Memory B cell (primary cell): ENCODE results near the gene CD151.
A peak's percentile ranks its signal among the peaks of the same experiment; 100 is the strongest.

Experiments used
- ATAC-seq: fragments of 150-1000 bp; cut with Tn5 transposase; 2 replicates; pipeline ENCODE4 v1.10.0; 2021; ENCODE audit warnings: low read depth, mild to moderate bottlenecking, moderate library complexity
- DNase-seq, 2 donors: peaks; one replicate each; pipeline ENCODE4 v3.0.0; 2022; ENCODE audit warnings: low spot score in 2 of 2
- H3K27ac Mint-ChIP-seq: one replicate; pipeline ENCODE4 v1.8.0; 2022; ENCODE audit warnings: mild to moderate bottlenecking, moderate library complexity, mixed read lengths
- H3K27me3 Mint-ChIP-seq: one replicate; pipeline ENCODE4 v1.8.0; 2022; ENCODE audit warnings: mixed read lengths
- H3K36me3 Mint-ChIP-seq: one replicate; pipeline ENCODE4 v1.8.0; 2022; ENCODE audit warnings: mild to moderate bottlenecking, mixed read lengths
- H3K4me1 Mint-ChIP-seq: one replicate; pipeline ENCODE4 v1.8.0; 2022; ENCODE audit warnings: mixed read lengths
- H3K4me3 Mint-ChIP-seq: one replicate; pipeline ENCODE4 v1.8.0; 2022; ENCODE audit warnings: mild to moderate bottlenecking, moderate library complexity, mixed read lengths
- H3K9me3 Mint-ChIP-seq: one replicate; pipeline ENCODE4 v1.8.0; 2022; ENCODE audit warnings: mixed read lengths

The CD151 gene

GRCh38 chr11:802693-803466, 29.9 kb upstream of the CD151 start:
- peaks cover 2% of the 10 kb centered on the region for H3K36me3 Mint-ChIP-seq
- peak overlapping the region; percentile 11 for H3K4me3 Mint-ChIP-seq
- no peak for ATAC-seq
- H3K9me3 Mint-ChIP-seq, result no peaks in the 10 kb centered on the region
- H3K27me3 Mint-ChIP-seq, result no peaks in the 10 kb centered on the region
- peaks cover 12% of the 10 kb centered on the region for H3K4me1 Mint-ChIP-seq
- no peak for DNase-seq
- no peak overlapping the region for H3K27ac Mint-ChIP-seq

- peaks cover 2% of the 10 kb centered on the region for H3K36me3 Mint-ChIP-seq
- peaks cover 13% of the 10 kb centered on the region for H3K4me1 Mint-ChIP-seq
- H3K27ac Mint-ChIP-seq, result no peak overlapping the region
- peak overlapping the region; percentile 79 for H3K4me3 Mint-ChIP-seq
- no peak for ATAC-seq
- DNase-seq, result no peak
- no peaks in the 10 kb centered on the region for H3K27me3 Mint-ChIP-seq
- no peaks in the 10 kb centered on the region for H3K9me3 Mint-ChIP-seq
These were observed 29.3 kb upstream of the CD151 start for GRCh38 chr11:803467-803742.

- Mint-ChIP-seq H3K9me3 (no peaks in the 10 kb centered on the region), H3K36me3 (peaks cover 2% of the 10 kb centered on the region), H3K4me1 (peaks cover 15% of the 10 kb centered on the region), H3K4me3 (peak overlapping the region; percentile 79), H3K27me3 (no peaks in the 10 kb centered on the region), H3K27ac (peak overlapping the region; percentile 62)
- DNase-seq (no peak), ATAC-seq (no peak)
These were observed 28.8 kb upstream of the CD151 start for GRCh38 chr11:803770-804598.

- Mint-ChIP-seq H3K4me3 (peak overlapping the region; percentile 79), H3K9me3 (no peaks in the 10 kb centered on the region), H3K4me1 (peaks cover 16% of the 10 kb centered on the region), H3K27ac (peak overlapping the region; percentile 62), H3K36me3 (peaks cover 2% of the 10 kb centered on the region), H3K27me3 (no peaks in the 10 kb centered on the region)
- ATAC-seq, result no peak
- no peak for DNase-seq
These were observed 28.2 kb upstream of the CD151 start for GRCh38 chr11:804599-804964.

GRCh38 chr11:808427-809286, 24.1 kb upstream of the CD151 start:
- ATAC-seq (no peak), DNase-seq (no peak)
- peaks cover 21% of the 10 kb centered on the region for H3K4me1 Mint-ChIP-seq
- H3K36me3 Mint-ChIP-seq, result peaks cover 5% of the 10 kb centered on the region
- H3K27me3 Mint-ChIP-seq, result no peaks in the 10 kb centered on the region
- peak overlapping the region; percentile 94 for H3K4me3 Mint-ChIP-seq
- peak overlapping the region; percentile 96 for H3K27ac Mint-ChIP-seq
- H3K9me3 Mint-ChIP-seq, result no peaks in the 10 kb centered on the region

- no peaks in the 10 kb centered on the region for H3K9me3 Mint-ChIP-seq
- H3K36me3 Mint-ChIP-seq, result peaks cover 8% of the 10 kb centered on the region
- H3K4me1 Mint-ChIP-seq, result peaks cover 20% of the 10 kb centered on the region
- H3K27ac Mint-ChIP-seq, result peak within 1 kb of the TSS; percentile 96
- DNase-seq, result peak; percentile 96 to 99
- no peaks in the 10 kb centered on the region for H3K27me3 Mint-ChIP-seq
- peak within 1 kb of the TSS; percentile 94 for H3K4me3 Mint-ChIP-seq
- ATAC-seq, result peak; percentile 82
These were observed 23.3 kb upstream of the CD151 start, which contains the start of gene RPLP2 for GRCh38 chr11:809287-810039. RPLP2 (plus strand) TSS chr11:809967; CDS start chr11:810235, 268 bp downstream.

- Mint-ChIP-seq H3K27me3 (no peaks in the 10 kb centered on the region), H3K36me3 (peaks cover 8% of the 10 kb centered on the region), H3K9me3 (no peaks in the 10 kb centered on the region), H3K4me3 (peak overlapping the region; percentile 94), H3K27ac (peak overlapping the region; percentile 96), H3K4me1 (peaks cover 18% of the 10 kb centered on the region)
- peak; percentile 13 for ATAC-seq
- no peak for DNase-seq
These were observed 22.6 kb upstream of the CD151 start for GRCh38 chr11:810040-810567.

- Mint-ChIP-seq H3K4me3 (peak overlapping the region; percentile 94), H3K4me1 (peaks cover 13% of the 10 kb centered on the region), H3K27me3 (no peaks in the 10 kb centered on the region), H3K9me3 (no peaks in the 10 kb centered on the region), H3K36me3 (peaks cover 8% of the 10 kb centered on the region), H3K27ac (peak overlapping the region; percentile 60)
- no peak for DNase-seq
- ATAC-seq, result no peak
These were observed 21.1 kb upstream of the CD151 start for GRCh38 chr11:811446-812245.

- no peaks in the 10 kb centered on the region for H3K27me3 Mint-ChIP-seq
These were observed 20.4 kb upstream of the CD151 start for GRCh38 chr11:812390-812789.

GRCh38 chr11:813072-813455, 19.7 kb upstream of the CD151 start:
- no peak overlapping the region for H3K27ac Mint-ChIP-seq
- H3K9me3 Mint-ChIP-seq, result no peaks in the 10 kb centered on the region
- H3K36me3 Mint-ChIP-seq, result peaks cover 8% of the 10 kb centered on the region
- no peak overlapping the region for H3K4me3 Mint-ChIP-seq
- no peaks in the 10 kb centered on the region for H3K27me3 Mint-ChIP-seq
- H3K4me1 Mint-ChIP-seq, result peaks cover 10% of the 10 kb centered on the region
- no peak for ATAC-seq
- DNase-seq, result no peak

More at GRCh38 chr11:812390-812789, 20.4 kb upstream of the CD151 start:
- no peaks in the 10 kb centered on the region for H3K9me3 Mint-ChIP-seq
- peaks cover 8% of the 10 kb centered on the region for H3K36me3 Mint-ChIP-seq
- H3K4me3 Mint-ChIP-seq, result no peak overlapping the region
- ATAC-seq (no peak), DNase-seq (no peak)
- peaks cover 13% of the 10 kb centered on the region for H3K4me1 Mint-ChIP-seq
- peak overlapping the region; percentile 31 for H3K27ac Mint-ChIP-seq

- Mint-ChIP-seq H3K27ac (no peak overlapping the region), H3K36me3 (peaks cover 8% of the 10 kb centered on the region), H3K4me1 (peaks cover 11% of the 10 kb centered on the region), H3K4me3 (no peak overlapping the region), H3K9me3 (no peaks in the 10 kb centered on the region), H3K27me3 (no peaks in the 10 kb centered on the region)
- DNase-seq (no peak), ATAC-seq (no peak)
These were observed 19.2 kb upstream of the CD151 start for GRCh38 chr11:813456-814096.

GRCh38 chr11:815675-816432, 16.9 kb upstream of the CD151 start:
- Mint-ChIP-seq H3K27ac (no peak overlapping the region), H3K9me3 (no peaks in the 10 kb centered on the region), H3K36me3 (peaks cover 8% of the 10 kb centered on the region), H3K4me1 (peaks cover 12% of the 10 kb centered on the region), H3K4me3 (no peak overlapping the region), H3K27me3 (no peaks in the 10 kb centered on the region)
- DNase-seq (no peak), ATAC-seq (no peak)
